Mucosa of stomach (tissue), 1 donor: ENCODE results near the gene ATP11A.

Source experiments
- H3K27me3 ChIP-seq: one replicate; pipeline ENCODE4 v1.7.0; 2013; ENCODE audit warnings: mild to moderate bottlenecking, low read length; ENCODE audit not compliant: control insufficient read depth, insufficient read depth
- H3K36me3 ChIP-seq: one replicate; pipeline ENCODE4 v1.7.0; 2013; ENCODE audit warnings: low read length; ENCODE audit not compliant: control insufficient read depth, insufficient read depth
- H3K4me1 ChIP-seq: one replicate; pipeline ENCODE4 v1.7.0; 2013; ENCODE audit warnings: mild to moderate bottlenecking, low read length; ENCODE audit not compliant: control insufficient read depth, insufficient read depth
- H3K4me3 ChIP-seq: one replicate; pipeline ENCODE4 v1.7.0; 2013; ENCODE audit warnings: low read length
- H3K9ac ChIP-seq: one replicate; pipeline ENCODE4 v1.7.0; 2013; ENCODE audit warnings: mild to moderate bottlenecking, low read length, moderate library complexity
- H3K9me3 ChIP-seq: one replicate; pipeline ENCODE4 v1.7.0; 2013; ENCODE audit warnings: mild to moderate bottlenecking, low read length, moderate library complexity; ENCODE audit not compliant: control insufficient read depth
- donor health status: Pancreatic carcinoma.

Gene ATP11A

DNA sequence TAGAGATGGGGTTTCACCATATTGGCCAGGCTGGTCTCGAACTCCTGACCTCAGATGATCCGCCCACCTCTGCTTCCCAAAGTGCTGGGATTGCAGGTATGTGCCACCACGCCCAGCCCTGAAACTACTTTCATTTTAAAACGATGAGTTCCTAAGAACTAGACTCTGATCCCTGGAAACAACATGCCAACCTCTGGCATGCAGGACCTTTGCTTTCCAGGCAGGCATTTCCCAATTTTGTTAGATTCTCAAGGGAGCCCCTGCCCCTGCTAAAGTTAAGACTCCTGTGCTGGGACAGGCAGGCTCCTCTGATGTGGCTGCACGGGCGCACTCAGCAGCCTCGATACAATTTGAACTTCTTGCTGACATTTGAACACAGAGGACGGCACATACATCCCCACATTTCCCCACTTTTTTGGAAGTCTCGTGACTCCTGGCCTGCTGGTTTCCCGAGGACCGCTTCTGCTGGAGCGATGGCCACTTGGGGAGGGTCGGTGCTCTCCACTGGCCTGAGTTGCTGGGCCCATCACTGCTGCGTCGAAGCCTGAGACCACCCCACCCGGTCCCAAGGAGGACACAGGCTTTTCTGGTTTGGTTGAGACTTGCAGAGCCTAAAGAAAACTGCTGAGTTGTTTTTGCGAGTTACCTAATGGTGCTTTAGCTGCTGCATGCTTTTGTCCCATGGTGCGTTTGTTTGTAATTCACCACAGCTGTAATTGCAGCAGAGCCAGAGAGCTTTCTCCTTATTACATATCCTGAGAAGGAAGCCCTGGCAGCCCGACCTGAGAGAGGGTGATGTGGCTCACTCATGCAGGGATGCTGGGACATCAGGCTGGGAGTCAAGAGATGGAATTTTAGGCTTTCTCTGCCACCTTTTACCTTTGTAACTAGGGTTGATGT, 8.2 kb downstream of the ATP11A start:
- Histone ChIP-seq H3K36me3 (no peaks in the 10 kb centered on the region), H3K9me3 (no peaks in the 10 kb centered on the region), H3K4me1 (peaks cover 15% of the 10 kb centered on the region), H3K9ac (no peak overlapping the region), H3K4me3 (no peak overlapping the region), H3K27me3 (no peaks in the 10 kb centered on the region)

DNA sequence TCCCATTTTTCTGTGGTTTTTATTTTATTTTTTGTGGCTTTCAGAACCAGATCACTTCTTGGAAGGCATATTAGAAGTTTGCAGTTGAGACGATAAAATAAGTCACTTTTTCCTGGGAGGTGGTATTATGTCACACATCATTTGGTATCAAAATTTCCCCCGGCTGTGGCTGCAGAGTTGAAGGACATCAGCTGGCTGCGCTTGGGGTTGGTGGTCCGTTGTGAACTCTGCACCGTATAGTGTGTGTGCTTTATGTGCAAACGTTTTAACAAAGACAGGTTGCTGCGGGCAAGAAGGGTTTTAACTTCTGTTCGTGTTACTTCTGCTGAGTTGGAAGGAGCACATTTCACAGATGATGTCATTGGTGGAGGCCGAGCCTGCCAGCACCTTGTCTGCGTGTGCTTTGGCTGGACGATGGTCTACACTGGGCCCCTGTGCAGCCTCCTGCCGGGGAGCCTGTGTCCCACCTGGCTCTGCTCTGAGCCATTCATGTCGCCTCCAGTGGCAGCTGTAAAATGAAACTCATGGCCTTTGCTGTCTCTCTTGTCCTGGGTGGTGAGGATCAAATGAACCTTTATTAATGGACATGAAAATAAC, 9.6 kb downstream of the ATP11A start:
- Histone ChIP-seq H3K27me3 (no peaks in the 10 kb centered on the region), H3K9ac (no peak overlapping the region), H3K9me3 (no peaks in the 10 kb centered on the region), H3K36me3 (no peaks in the 10 kb centered on the region), H3K4me1 (peaks cover 5% of the 10 kb centered on the region), H3K4me3 (no peak overlapping the region)

DNA sequence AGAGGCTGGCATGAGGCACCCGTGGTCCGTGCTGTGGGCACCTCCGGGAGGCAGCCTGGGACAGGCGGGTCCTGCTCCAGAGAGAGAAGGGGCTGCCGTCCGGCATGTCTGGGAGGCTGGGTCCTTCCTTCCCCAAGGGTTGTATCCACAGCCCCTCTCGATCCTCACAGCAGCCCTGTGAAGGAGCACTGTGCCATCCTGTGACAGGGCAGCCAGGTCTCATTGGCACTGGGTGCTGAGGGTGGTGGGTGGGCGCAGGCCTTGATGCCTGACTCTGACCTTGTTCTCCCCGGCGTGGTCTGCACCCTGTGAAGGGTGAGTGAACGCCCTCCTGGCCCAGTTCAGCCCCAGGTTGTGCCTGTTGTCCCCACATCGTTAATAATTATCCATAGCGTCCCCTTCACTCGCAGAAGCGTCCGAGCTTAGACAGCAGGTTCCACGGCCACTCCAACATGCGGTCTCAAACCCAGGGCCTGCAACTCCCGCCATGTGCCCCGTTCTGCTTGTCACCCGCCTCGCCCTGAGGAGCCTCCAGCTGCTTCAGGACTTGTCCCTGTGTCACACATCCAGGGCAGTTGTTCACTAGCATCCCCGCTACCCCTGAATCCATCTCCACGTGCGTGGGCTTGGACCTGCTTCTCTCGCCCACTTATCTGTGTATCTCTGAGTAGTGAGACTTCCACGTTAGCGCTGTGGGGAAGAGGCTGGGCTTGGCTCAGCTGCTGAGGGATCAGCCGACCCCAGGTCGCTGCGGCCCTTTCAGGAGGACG, 10.6 kb downstream of the ATP11A start:
- no peaks in the 10 kb centered on the region for H3K36me3 ChIP-seq
- H3K9me3 ChIP-seq: no peaks in the 10 kb centered on the region
- H3K27me3 ChIP-seq: no peaks in the 10 kb centered on the region
- no peak overlapping the region for H3K9ac ChIP-seq
- no peak overlapping the region for H3K4me3 ChIP-seq
- peaks cover 4% of the 10 kb centered on the region for H3K4me1 ChIP-seq

DNA sequence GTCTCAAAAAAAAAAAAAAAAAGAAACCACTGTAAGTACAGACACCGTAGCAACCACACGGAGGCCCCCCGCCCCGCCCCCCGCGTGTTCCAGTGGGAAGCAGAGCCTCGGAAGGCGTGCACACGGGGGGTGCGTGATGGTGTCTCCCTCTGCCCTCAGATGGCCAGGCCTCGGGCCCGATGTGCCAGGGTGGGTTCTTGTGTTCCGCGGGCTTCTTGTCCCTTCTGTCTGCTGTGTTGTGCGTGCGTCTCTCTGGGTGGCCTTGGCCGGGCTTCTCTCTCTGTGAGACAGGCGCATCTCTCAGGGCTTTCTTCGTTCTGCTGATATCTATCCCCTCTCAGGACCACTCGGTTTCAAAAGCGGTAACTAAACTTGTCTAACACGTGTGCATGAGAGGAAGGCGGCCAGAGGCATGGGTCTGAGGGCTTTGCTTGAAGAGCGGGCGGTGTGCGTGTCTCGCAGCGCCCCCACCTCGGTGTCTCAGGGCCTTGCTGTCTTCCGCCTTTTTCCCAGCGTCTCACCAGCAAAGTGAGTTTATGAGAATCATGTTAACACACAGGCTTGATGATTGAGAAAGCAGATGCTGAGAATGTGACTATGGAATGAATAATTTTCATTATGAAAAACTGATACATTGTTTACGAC, 12.6 kb downstream of the ATP11A start:
- Histone ChIP-seq H3K9ac (no peak overlapping the region), H3K9me3 (no peaks in the 10 kb centered on the region), H3K36me3 (no peaks in the 10 kb centered on the region), H3K27me3 (no peaks in the 10 kb centered on the region), H3K4me3 (no peak overlapping the region), H3K4me1 (peaks cover 4% of the 10 kb centered on the region)

GRCh38 chr13:112702986-112703379, 13.1 kb downstream of the ATP11A start:
- no peaks in the 10 kb centered on the region for H3K9me3 ChIP-seq
- no peak overlapping the region for H3K9ac ChIP-seq
- H3K27me3 ChIP-seq: no peaks in the 10 kb centered on the region
- H3K4me3 ChIP-seq: no peak overlapping the region
- H3K36me3 ChIP-seq: no peaks in the 10 kb centered on the region
- H3K4me1 ChIP-seq: no peaks in the 10 kb centered on the region

DNA sequence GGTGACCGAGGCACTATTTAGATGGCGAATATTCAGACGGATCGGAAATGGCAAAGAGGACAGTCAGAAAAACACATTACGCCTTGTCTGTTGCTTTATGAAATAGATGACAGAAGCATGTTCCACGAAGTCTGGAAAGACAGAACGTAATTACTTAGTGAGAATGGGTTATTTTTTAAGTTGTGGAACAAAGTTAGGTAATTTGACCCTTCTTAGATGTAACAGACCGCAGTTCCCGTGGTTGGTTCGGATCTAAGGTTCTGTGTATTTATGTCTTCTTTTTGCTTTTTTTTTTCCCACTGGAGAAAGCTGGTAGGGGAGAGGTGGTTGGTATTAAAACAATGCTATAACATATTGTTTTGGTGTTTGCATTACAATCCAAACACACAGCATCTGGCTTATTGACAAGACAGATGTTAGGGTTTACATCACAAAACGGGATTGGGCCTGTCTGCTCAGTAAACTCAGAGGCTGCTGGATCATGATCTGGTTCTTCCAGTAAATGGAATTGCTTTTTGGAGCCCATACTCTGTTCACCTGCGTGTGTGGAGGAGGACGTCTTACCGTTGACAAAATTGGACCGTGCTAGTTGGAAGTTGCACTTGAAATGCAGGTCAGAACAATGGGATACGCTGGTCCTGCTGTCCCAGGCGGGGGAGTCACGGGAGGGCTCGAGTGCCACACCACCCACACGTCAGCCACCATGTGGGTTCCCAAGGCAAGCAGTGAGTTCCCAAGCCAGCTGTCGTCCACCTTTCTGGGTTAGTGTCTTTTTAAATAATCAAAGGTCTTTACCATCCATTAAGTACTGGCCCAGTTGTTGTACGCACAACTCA, 13.8 kb downstream of the ATP11A start:
- H3K4me3 ChIP-seq: no peak overlapping the region
- no peak overlapping the region for H3K9ac ChIP-seq
- H3K27me3 ChIP-seq: no peaks in the 10 kb centered on the region
- no peaks in the 10 kb centered on the region for H3K4me1 ChIP-seq
- no peaks in the 10 kb centered on the region for H3K9me3 ChIP-seq
- no peaks in the 10 kb centered on the region for H3K36me3 ChIP-seq

DNA sequence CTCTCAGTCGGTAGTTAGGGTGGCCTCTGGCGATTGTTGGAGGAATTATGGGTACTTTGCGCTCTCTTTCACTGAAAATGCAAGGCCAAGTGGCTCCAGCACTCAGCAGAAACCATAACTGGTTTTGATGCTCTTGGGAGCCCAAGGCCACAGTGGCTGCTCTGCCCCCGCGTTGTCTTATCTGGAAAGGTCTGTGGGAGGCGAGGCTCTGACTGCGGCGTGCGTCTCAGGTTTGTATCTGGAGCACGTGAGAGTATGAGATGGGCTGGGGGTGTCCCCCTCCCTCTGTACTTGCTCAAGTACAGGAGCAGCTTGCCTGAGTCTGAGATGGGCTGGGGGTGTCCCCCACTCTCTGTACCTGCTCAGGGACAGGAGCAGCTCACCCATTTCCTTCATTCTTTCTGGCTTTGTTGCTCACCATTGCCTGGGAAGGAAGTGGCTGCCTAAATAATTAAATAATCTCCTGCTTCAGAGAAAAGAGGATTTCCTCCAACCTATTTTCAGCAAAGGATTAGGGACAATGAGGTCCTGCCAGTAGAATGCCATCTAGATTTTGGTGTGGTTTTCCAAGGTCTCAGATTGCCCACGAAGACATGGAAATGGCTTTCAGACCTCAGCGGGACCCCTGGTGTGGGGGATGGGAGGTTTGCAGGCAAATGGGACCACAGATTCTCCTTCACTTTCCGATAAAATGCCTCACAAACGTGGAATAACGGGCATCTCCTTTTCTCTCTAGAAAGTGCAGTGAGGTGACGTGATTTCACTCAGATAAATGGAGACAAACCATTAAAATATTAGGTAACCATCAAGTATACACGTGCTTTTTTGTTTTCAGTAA, 14.7 kb downstream of the ATP11A start:
- Histone ChIP-seq H3K9me3 (no peaks in the 10 kb centered on the region), H3K4me1 (no peaks in the 10 kb centered on the region), H3K4me3 (no peak overlapping the region), H3K27me3 (no peaks in the 10 kb centered on the region), H3K9ac (no peak overlapping the region), H3K36me3 (no peaks in the 10 kb centered on the region)

DNA sequence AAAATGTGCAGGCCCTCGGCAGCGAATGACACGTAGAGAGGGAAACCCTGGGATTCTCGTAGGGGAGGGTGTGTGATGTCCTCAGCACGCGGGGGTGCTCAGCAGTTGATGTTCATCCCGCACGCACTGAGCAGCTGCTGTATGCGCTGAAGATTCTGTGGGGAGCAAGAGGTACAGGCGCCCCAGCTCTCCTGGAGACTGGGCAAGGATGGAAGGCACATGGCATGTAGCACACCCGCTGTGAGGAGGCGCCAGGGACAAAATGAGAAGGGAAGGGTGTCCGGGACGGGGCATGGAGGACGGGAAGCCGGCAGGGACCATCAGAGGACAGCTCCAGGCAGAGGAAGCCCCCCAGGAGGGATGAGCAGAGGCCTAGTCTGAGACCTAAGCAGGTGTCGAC, 15.4 kb downstream of the ATP11A start:
- H3K9ac ChIP-seq: no peak overlapping the region
- H3K4me1 ChIP-seq: no peaks in the 10 kb centered on the region
- H3K4me3 ChIP-seq: no peak overlapping the region
- H3K36me3 ChIP-seq: no peaks in the 10 kb centered on the region
- H3K27me3 ChIP-seq: no peaks in the 10 kb centered on the region
- no peaks in the 10 kb centered on the region for H3K9me3 ChIP-seq

GRCh38 chr13:112706171-112706570, 16.3 kb downstream of the ATP11A start:
- Histone ChIP-seq H3K4me3 (no peak overlapping the region), H3K9me3 (no peaks in the 10 kb centered on the region), H3K27me3 (no peaks in the 10 kb centered on the region)

DNA sequence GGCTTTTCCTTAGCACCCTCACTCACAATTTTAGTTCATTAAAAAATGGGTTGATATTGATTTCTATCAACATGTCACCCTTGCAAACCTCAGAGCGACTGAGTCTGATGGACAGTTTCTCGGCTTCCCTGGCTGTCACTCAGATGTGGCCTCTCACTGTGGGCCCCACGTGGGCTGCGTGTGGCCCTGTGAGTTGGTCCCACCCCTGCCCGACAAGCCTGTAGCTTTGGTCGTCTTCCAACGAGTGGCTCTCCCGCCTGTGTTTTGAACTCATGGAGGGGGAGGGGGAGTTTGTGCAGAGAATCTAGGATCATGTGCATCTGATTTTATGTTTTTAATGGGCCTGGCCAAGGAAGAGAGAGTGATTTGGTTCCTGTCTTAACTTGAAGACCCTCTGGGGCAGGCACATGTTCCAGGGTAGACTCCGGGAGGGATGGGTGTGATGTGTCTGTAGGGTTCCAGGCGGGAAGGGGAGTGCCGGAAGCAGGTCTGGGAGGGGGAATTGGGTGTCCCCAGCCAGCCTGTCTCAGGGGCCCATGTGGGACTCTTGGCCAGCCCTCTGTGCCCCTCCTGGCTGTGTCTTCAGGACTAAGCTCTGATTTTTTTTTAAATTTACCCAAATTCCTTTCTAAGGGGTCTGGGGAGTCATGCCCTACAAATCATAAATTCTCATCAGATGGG, 18.9 kb downstream of the ATP11A start:
- Histone ChIP-seq H3K4me1 (peaks cover 20% of the 10 kb centered on the region), H3K27me3 (no peaks in the 10 kb centered on the region), H3K9me3 (no peaks in the 10 kb centered on the region), H3K9ac (no peak overlapping the region), H3K36me3 (no peaks in the 10 kb centered on the region), H3K4me3 (no peak overlapping the region)

More at GRCh38 chr13:112706171-112706570, 16.3 kb downstream of the ATP11A start:
- Histone ChIP-seq H3K4me1 (peaks cover 3% of the 10 kb centered on the region), H3K9ac (no peak overlapping the region), H3K36me3 (no peaks in the 10 kb centered on the region)
